Activated CD8-positive, alpha-beta memory T cell treated with anti-CD3 and anti-CD28 coated beads, Interleukin-2, amount 10 ng/mL, durations not matched to agents 7 days and 5 days (primary cell): ENCODE data around the gene SLC30A1. TPM values are rescaled to one million over a fixed set of nuclear protein-coding genes. Genes with fewer than 3 reads are reported as not detected.

Experiments
- ATAC-seq: fragments of 150-1000 bp; cut with Tn5 transposase; one replicate; pipeline ENCODE4 v1.10.0; 2021; ENCODE audit warnings: moderate library complexity
- CTCF ChIA-PET: fragments of 350-600 bp; sonication (Branson Sonifier 250); formaldehyde crosslinking; loops from one replicate; lab custom pipeline; 2021; ENCODE audit warnings: antibody characterized with exemption; lab: Charles Lee
- DNase-seq: peaks from one replicate; pipeline ENCODE4 v3.0.0-alpha.2; 2020
- H3K27ac Mint-ChIP-seq: one replicate; pipeline ENCODE4 v1.8.0; 2021; ENCODE audit warnings: mild to moderate bottlenecking, mixed read lengths
- H3K27me3 Mint-ChIP-seq: one replicate; pipeline ENCODE4 v1.8.0; 2021; ENCODE audit warnings: mixed read lengths
- H3K36me3 Mint-ChIP-seq: one replicate; pipeline ENCODE4 v1.8.0; 2021; ENCODE audit warnings: mild to moderate bottlenecking, mixed read lengths
- H3K4me1 Mint-ChIP-seq: one replicate; pipeline ENCODE4 v1.8.0; 2021; ENCODE audit warnings: mixed read lengths
- H3K4me3 Mint-ChIP-seq: one replicate; pipeline ENCODE4 v1.8.0; 2021; ENCODE audit warnings: mild to moderate bottlenecking, moderate library complexity, mixed read lengths
- H3K9me3 Mint-ChIP-seq: one replicate; pipeline ENCODE4 v1.8.0; 2022; ENCODE audit warnings: low read depth, mixed read lengths
- total RNA-seq, 2 experiments: library from RNA; stranded (reverse); gene quantifications; one replicate each; pipeline ENCODE4 v1.2.3, GENCODE V29; 2021

The SLC30A1 gene
- total RNA-seq, 2 experiments from 2014 or later, result 7.9 to 9.3 TPM

DNA sequence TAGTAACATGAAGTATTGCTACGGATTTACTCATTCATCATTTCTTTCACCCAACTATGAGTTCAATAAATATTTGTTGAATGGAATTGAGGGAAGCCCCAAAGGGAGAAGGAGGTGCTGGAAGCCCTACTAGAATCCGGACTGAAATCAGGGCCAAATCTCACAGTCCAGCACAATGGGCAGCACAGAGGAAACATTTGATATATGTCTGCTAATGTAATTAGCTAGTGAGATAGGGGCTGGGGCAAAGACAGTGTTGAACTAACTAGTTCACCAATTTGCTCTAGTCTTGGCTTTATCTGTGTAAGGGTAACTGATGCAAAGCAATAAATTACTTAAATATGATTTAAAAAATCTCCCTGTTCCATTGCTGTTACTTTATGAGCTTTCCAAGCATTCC is 26.1 kb upstream of the SLC30A1 start:
- H3K27me3 Mint-ChIP-seq, result peaks cover 15% of the 10 kb centered on the region
- no peaks in the 10 kb centered on the region for H3K9me3 Mint-ChIP-seq
- H3K4me3 Mint-ChIP-seq, result no peak overlapping the region
- H3K4me1 Mint-ChIP-seq, result peaks cover 13% of the 10 kb centered on the region
- no peak for ATAC-seq
- DNase-seq, result no peak
- no peaks in the 10 kb centered on the region for H3K36me3 Mint-ChIP-seq
- CTCF ChIA-PET, result interaction anchor here (1.0 to 1.3 kb wide), 2 partner anchors 10 to 22 kb away, joined by 3 read pairs; no protein-coding TSS in a partner anchor
- H3K27ac Mint-ChIP-seq, result no peak overlapping the region

DNA sequence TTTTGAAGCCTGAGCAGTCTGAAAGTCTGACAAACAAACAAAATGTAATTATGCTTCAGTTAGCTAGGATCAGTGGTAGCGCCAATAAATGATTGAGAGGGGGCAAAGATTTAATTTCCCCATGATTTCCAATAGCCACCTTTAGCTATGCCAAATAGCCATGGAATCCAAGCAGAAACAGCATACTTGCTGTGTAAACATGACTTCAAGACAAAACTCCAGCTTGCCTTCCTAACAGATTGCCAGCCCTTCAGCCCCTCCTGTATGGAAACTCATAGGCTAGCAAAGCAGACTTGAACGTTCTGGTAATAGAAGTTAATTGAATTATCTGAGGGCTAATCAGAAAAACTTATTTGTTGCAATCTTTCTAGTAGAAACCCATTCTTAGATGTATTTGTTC is 25.6 kb upstream of the SLC30A1 start:
- Mint-ChIP-seq H3K4me1 (peaks cover 13% of the 10 kb centered on the region), H3K4me3 (no peak overlapping the region)
- CTCF ChIA-PET, result interaction anchor here (1.0 to 1.3 kb wide), 2 partner anchors 10 to 21 kb away, joined by 3 read pairs; no protein-coding TSS in a partner anchor

DNA sequence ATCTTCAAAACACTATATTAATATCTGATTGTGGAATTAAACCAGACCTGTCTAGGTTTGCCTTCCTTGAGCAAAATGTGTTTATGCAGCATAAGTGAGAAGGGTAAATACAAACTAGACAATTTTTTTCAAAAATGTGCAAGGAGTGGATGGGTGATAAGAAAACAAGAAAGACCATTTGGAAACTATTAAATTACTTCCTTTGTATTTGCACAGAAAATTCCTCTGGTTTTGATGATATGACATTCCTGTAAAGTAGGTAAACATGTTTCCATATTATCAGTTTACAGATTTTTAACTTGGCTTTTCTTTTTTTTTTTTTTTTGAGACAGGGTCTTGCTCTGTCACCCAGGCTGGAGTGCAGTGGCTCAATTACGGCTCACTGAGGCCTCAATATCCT is 24.8 kb upstream of the SLC30A1 start:
- CTCF ChIA-PET, result no interaction called here
- no peak for ATAC-seq
- Mint-ChIP-seq H3K4me3 (no peak overlapping the region), H3K27me3 (peaks cover 15% of the 10 kb centered on the region), H3K9me3 (no peaks in the 10 kb centered on the region), H3K36me3 (no peaks in the 10 kb centered on the region), H3K4me1 (peaks cover 13% of the 10 kb centered on the region), H3K27ac (no peak overlapping the region)
- no peak for DNase-seq

More for the DNA sequence above, 25.6 kb upstream of the SLC30A1 start:
- ATAC-seq (no peak), DNase-seq (no peak)
- Mint-ChIP-seq H3K9me3 (no peaks in the 10 kb centered on the region), H3K36me3 (no peaks in the 10 kb centered on the region), H3K27me3 (peaks cover 15% of the 10 kb centered on the region), H3K27ac (no peak overlapping the region)

DNA sequence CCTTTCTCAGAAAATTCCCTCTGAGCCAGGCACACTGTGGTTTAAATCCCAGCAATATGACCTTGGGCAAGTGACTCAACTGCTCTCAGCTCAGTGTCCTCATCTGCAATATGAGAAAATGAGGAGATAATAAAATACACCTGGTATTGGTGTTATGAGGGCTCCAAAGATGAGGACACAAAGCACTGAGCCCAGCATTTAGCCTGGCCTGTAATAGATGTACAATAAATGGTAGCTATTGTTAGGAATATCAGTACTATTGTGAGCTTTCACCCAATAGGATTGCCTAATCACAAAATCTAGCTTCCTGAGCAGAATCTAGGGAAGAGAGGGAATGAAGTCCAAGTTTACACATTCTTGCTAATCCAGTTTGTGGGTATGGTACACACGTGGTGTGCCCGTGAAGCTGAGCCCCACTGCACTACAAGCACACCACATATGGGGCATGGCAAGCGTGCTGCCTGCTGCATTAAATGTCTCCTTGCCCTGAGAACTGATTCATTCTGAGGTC is 24.3 kb upstream of the SLC30A1 start:
- Mint-ChIP-seq H3K27ac (no peak overlapping the region), H3K9me3 (no peaks in the 10 kb centered on the region), H3K4me3 (no peak overlapping the region), H3K36me3 (no peaks in the 10 kb centered on the region), H3K4me1 (peaks cover 14% of the 10 kb centered on the region), H3K27me3 (peaks cover 15% of the 10 kb centered on the region)
- ATAC-seq (no peak), DNase-seq (no peak)
- CTCF ChIA-PET, result interaction anchor here (1.0 to 1.5 kb wide), 4 partner anchors 8 to 88 kb away, joined by 3 to 5 read pairs (median 4); no protein-coding TSS in a partner anchor

DNA sequence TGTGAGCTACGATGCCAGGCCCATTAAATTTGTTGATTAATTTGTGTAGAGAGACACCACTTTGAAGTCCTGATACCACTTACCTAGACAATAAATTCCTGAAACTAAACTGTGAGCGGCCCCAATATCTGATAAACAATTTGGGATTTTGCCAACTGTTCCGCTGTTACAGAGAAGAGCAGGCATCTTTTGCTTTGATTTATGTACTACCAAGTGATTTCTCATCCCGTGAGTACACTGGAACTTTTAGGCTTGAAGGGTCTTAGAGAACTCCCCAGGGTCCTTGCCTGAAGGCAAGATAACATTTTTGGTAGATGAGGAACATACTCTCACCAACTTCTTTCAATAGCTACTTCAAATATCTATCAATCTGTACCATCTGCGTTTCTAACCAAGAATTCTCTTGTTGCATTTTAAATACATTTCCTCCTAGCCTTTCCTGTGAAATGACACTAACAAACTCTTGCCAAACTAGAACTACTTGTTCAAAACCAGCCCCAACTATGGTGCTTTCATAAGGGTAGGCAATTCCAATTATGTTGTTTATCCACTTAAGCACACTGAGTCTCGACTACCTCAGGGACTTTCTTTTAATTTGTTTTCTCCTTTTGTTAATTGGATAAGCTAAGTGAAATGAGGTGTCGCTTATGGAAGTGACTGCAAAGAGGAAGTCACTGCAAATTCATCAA is 23.2 kb upstream of the SLC30A1 start:
- no peak for DNase-seq

DNA sequence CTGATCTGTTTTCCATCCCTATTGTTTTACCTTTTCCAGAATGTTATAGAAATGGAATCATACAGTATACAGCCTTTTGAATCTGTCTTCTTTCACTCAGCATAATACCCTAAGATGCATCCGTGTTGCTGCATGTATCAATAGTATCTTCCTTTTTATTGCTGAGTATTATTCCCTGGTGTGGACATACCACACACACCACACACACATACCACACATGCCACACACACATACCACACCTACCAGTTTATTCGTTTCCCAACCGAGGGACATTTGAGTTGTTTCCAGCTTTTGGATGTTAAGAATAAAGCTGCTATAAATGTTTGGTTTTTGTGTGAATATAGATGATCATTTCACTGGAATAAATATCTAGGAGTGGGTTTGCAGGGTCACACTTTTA is 22.2 kb upstream of the SLC30A1 start:
- DNase-seq, result no peak
- H3K9me3 Mint-ChIP-seq, result no peaks in the 10 kb centered on the region
- H3K4me3 Mint-ChIP-seq, result no peak overlapping the region
- CTCF ChIA-PET, result no interaction called here
- H3K27ac Mint-ChIP-seq, result no peak overlapping the region
- H3K27me3 Mint-ChIP-seq, result peaks cover 18% of the 10 kb centered on the region
- peaks cover 10% of the 10 kb centered on the region for H3K4me1 Mint-ChIP-seq
- no peaks in the 10 kb centered on the region for H3K36me3 Mint-ChIP-seq
- no peak for ATAC-seq

More for the DNA sequence above, 23.2 kb upstream of the SLC30A1 start:
- H3K36me3 Mint-ChIP-seq, result no peaks in the 10 kb centered on the region
- no peak for ATAC-seq
- no peak overlapping the region for H3K27ac Mint-ChIP-seq
- CTCF ChIA-PET, result interaction anchor here (0.7 to 1.5 kb wide), 5 partner anchors 9 to 87 kb away, joined by 3 to 5 read pairs (median 3); no protein-coding TSS in a partner anchor
- H3K4me1 Mint-ChIP-seq, result peaks cover 16% of the 10 kb centered on the region
- no peaks in the 10 kb centered on the region for H3K9me3 Mint-ChIP-seq
- H3K27me3 Mint-ChIP-seq, result peaks cover 15% of the 10 kb centered on the region
- H3K4me3 Mint-ChIP-seq, result no peak overlapping the region

DNA sequence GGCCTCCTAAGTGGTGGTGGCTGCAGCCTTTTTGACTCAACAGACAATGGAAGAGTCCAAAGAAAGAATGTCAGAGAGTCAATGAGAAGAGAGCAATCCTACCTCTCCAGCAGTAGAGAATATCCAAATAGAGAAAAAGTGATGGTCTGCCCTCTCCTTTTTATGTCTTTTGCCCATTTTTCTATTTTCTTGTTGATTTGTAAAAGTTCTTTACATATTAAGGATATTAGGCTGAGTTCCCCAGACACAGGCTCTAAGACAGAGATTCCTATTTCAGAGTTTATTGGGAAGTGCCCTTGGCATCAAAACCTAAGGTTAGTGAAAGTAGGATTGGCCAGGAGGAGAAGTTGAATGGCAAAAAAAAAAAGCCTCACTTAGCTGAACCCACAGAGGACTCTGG is 20.3 kb upstream of the SLC30A1 start:
- Mint-ChIP-seq H3K9me3 (no peaks in the 10 kb centered on the region), H3K36me3 (no peaks in the 10 kb centered on the region), H3K4me1 (peaks cover 10% of the 10 kb centered on the region), H3K4me3 (no peak overlapping the region), H3K27me3 (peaks cover 15% of the 10 kb centered on the region), H3K27ac (no peak overlapping the region)
- no peak for DNase-seq
- ATAC-seq, result no peak
- CTCF ChIA-PET, result no interaction called here

DNA sequence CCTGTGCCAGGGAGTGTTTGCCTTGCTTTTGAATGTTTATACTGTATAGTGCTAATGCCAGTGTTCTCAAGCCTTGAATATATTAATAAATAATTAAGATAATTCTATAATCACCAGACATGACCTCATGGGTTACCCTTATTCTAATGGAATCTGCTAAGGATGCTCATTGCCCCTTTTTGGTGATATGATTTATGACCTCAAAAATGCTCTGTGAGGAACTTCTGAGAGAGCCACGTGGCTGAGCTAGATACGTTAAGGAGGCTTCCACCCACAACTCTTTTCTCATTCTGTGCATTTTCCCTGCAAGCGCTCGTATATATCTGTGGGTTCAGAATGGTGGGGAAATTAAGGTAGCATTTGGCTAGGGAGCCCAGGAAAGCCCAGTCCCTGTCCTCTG is 19.6 kb upstream of the SLC30A1 start:
- H3K27me3 Mint-ChIP-seq, result peaks cover 15% of the 10 kb centered on the region
- CTCF ChIA-PET, result no interaction called here

DNA sequence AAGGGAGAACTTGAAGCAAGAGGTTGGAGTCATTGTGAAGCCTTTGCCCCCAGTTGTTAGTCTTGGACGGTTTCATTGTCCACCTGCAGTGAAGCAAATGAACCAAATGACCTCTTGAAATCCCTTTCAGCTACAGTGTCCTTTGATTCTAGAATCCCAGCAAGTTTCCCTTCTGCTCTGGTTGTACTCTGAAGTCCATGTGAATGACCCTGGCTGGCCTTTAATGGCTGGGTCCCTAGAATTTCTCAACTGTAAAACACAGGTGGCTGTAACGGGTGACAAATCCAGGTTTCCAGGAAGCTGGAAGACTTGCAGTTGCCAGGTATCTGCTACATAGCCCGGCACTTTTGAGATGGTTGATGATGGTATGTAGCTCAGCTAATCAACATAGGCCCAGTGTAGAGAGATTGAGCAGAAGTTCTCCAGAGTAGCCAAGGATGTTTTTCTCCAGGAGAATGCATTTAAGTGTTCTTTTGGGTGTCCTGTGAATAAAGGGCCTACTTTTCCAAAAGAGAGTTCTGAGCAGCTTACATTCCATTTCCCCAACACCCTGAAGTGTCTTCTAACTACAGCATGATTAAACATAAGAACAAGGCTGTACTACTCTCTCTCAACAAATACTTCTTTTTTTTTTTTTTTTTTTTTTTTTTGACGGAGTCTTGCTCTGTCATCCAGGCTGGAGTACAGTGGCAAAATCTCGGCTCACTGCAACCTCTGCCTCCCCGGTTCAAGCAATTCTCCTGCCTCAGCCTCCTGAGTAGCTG is 17.6 kb upstream of the SLC30A1 start:
- CTCF ChIA-PET, result interaction anchor here (0.7 to 1.0 kb wide), 2 partner anchors 30 to 47 kb away, joined by 3 read pairs; no protein-coding TSS in a partner anchor
- H3K27ac Mint-ChIP-seq, result no peak overlapping the region
- peaks cover 10% of the 10 kb centered on the region for H3K4me1 Mint-ChIP-seq
- no peak overlapping the region for H3K4me3 Mint-ChIP-seq
- H3K36me3 Mint-ChIP-seq, result no peaks in the 10 kb centered on the region
- ATAC-seq, result no peak
- no peaks in the 10 kb centered on the region for H3K9me3 Mint-ChIP-seq
- DNase-seq, result no peak
- H3K27me3 Mint-ChIP-seq, result peaks cover 14% of the 10 kb centered on the region

More for the DNA sequence above, 19.6 kb upstream of the SLC30A1 start:
- H3K9me3 Mint-ChIP-seq, result no peaks in the 10 kb centered on the region
- no peaks in the 10 kb centered on the region for H3K36me3 Mint-ChIP-seq
- DNase-seq, result no peak
- no peak overlapping the region for H3K27ac Mint-ChIP-seq
- no peak for ATAC-seq
- H3K4me1 Mint-ChIP-seq, result peaks cover 10% of the 10 kb centered on the region
- no peak overlapping the region for H3K4me3 Mint-ChIP-seq

DNA sequence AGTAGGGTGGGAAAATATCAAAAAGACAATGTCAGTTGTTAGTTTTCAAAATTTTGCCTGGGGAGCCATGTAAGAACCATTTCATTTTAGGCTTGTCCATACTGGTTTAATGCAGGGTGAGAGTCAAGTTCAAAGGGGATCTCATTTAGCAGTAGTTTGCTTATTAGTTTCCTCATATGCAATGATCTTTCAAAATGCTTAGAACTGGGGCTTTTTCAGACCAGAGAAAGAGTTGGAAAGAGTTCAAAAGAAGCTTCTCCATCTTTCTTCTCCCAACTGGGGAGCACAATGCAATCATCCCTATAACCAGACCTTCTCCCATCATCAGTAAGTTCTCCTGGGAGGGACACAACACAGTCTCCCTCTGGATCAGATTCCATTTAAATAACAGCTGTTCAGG is 16.5 kb upstream of the SLC30A1 start:
- peaks cover 18% of the 10 kb centered on the region for H3K27me3 Mint-ChIP-seq
- DNase-seq (no peak), ATAC-seq (no peak)
- no peaks in the 10 kb centered on the region for H3K9me3 Mint-ChIP-seq
- H3K27ac Mint-ChIP-seq, result no peak overlapping the region
- H3K4me3 Mint-ChIP-seq, result no peak overlapping the region
- CTCF ChIA-PET, result interaction anchor here (1.0 to 1.7 kb wide), 2 partner anchors 9 to 48 kb away, joined by 3 read pairs; no protein-coding TSS in a partner anchor
- H3K4me1 Mint-ChIP-seq, result peaks cover 10% of the 10 kb centered on the region
- no peaks in the 10 kb centered on the region for H3K36me3 Mint-ChIP-seq

DNA sequence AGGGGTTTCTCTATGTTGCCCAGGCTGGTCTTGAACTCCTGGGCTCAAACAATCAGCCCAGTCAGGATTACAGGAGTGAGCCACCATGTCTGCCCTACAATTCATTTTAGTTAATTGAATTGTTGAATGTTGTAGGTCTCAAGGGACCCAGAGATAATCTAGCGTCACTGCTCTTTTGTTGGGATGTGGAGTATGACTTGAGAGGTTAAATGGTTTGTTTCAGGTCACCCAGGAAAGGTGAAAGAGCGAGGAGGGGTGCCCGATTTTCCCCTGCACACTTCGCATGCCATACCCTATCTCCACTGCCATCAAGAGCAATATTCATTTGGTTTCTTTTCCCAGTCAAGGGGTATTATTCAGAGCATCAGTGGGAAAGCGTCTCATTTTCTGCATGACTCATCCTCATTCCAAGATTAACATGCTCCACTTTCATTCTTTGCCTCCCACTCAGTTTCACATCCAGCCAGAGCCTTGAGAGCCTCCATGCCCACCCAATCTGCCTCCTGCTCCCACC is 13.1 kb upstream of the SLC30A1 start:
- Mint-ChIP-seq H3K4me3 (no peak overlapping the region), H3K4me1 (no peaks in the 10 kb centered on the region), H3K27me3 (peaks cover 20% of the 10 kb centered on the region), H3K9me3 (no peaks in the 10 kb centered on the region), H3K27ac (no peak overlapping the region), H3K36me3 (no peaks in the 10 kb centered on the region)
- DNase-seq (no peak), ATAC-seq (no peak)
- CTCF ChIA-PET, result no interaction called here

DNA sequence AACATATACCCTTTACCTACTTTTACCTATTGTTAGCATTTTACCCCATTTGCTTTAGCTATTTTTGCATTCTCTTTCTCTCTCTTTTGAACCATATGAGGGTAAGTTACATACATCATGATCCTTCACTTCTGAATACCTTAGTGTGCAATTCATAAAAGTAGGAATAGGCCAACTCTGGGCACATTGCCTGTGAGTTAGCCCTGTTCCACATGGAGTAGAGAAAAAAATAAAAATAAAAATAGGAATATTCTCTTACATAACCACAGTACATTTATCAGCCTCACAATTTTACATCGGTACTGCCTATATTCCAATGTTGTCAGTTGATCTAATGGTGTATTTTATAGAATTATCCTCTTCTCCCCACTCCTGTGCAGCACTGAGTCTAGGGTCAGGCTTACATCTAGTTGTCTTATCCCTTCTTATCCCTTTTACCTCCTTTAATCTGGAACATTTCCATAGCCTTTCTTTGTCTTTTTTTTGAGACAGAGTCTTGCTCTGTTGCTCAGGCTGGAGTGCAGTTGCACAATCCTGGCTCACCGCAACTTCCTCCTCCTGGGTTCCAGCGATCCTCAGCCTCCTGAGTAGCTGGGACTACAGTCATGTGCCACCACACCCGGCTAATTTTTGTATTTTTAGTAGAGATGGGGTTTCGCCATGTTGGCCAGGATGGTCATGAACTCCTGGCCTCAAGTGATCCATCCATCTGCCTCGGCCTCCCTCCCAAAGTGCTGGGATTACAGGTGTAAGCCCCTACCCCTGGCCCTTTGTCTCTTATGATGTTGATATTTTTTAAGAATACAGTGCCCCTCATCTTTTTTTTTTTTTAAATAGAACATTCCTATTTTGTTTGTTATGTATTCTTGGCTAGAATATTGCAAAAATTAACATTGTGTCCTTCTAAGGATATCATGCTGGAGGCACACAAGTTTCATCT is 11.1 kb upstream of the SLC30A1 start:
- ATAC-seq, result no peak
- no peak overlapping the region for H3K4me3 Mint-ChIP-seq
- H3K4me1 Mint-ChIP-seq, result no peaks in the 10 kb centered on the region
- peaks cover 14% of the 10 kb centered on the region for H3K27me3 Mint-ChIP-seq
- no peaks in the 10 kb centered on the region for H3K9me3 Mint-ChIP-seq
- CTCF ChIA-PET, result interaction anchor here (1.2 kb wide), 1 partner anchor 65 kb away, joined by 3 read pairs; no protein-coding TSS in a partner anchor
- no peak overlapping the region for H3K27ac Mint-ChIP-seq
- H3K36me3 Mint-ChIP-seq, result no peaks in the 10 kb centered on the region
- DNase-seq, result no peak
